T47D (cell line): Measurements from ENCODE around the gene ANKRD42.

Experiments used
- DNase-seq, 2 experiments: peaks; one replicate each; pipeline versions ENCODE4 v3.0.0 to v3.0.0-alpha.2; 2011 to 2012; ENCODE audit warnings: low read depth in 1 of 2, low spot score in 1 of 2
- JUND ChIP-seq: IDR thresholded peaks from 2 replicates; pipeline ENCODE4 v1.6.1; 2012; ENCODE audit warnings: low read depth
- in situ Hi-C: cut with HindIII; loops from 2 replicates; pipeline ENCODE4 v1.10.0; 2016; ENCODE audit warnings: low sequenced_read_pairs, low pct_unique_long_range_greater_than_20kb

Gene ANKRD42

DNA sequence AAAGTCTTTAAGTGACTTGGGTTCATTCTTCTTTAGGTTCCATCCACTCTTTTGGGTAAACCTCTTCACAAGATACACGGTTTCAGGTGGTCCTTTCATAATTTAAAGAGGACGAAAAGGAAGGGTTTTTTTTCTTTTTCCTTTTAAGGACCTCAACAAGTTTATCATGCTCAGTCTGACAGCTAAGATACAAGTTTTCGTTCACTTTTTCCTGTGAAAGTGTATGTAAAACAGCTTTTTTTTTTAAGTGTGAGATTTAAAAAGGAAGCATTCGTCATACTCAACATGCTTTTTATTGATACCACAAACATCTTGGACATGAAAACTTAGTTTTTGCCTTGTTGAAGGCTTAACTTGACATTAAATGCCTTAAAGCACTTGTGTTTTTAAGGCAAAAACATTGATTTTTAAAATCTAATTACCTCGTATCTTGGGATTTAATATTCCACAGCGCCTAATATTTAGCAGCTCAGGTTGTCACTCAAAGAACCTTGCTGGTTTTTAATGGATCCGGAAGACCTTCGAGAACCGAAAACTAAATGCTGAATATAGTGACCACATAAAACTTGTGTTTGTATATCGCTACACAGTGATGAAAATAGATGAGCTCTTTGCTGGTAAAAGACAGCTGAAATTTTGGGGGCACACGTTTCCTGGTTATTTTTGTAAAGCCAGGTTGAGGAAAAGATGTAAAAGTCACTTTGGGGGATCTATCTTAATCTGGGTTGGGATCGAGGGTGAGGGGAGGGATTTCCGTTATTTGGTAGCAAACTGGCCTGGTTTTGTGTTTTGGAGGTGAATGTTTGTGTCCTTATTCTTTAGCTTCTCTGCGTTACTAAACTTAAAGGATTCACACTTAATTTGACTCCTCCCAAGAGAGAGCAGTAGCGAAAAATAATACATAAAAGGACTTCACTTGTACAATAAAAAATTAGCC is 34.3 kb upstream of the ANKRD42 start:
- no peak for TF ChIP-seq JUND
- in situ Hi-C loops: no loop called here
- no peak for DNase-seq

- 0 out of 2 replicates have a peak, but pooled peaks have one; percentile 38 for TF ChIP-seq JUND
- peak; percentile 28 to 95 for DNase-seq
- in situ Hi-C loops: no loop called here
Observed at GRCh38 chr11:83159902-83160865, 33.3 kb upstream of the ANKRD42 start.

GRCh38 chr11:83161610-83162199 is 31.8 kb upstream of the ANKRD42 start:
- no peak for DNase-seq
- in situ Hi-C loops: no loop called here
- TF ChIP-seq JUND: no peak

- no peak for DNase-seq
- in situ Hi-C loops: no loop called here
- TF ChIP-seq JUND: no peak
Observed at GRCh38 chr11:83162377-83162776, 31.1 kb upstream of the ANKRD42 start.

- TF ChIP-seq JUND: no peak
- DNase-seq: no peak
- in situ Hi-C loops: no loop called here
Observed at GRCh38 chr11:83166193-83166866, 27.2 kb upstream of the ANKRD42 start.

- in situ Hi-C loops: no loop called here
- no peak for TF ChIP-seq JUND
- no peak for DNase-seq
Observed at GRCh38 chr11:83168756-83169155, 24.8 kb upstream of the ANKRD42 start.

- in situ Hi-C loops: no loop called here
- no peak for TF ChIP-seq JUND
- DNase-seq: no peak
Observed at GRCh38 chr11:83170865-83171264, 22.6 kb upstream of the ANKRD42 start.

DNA sequence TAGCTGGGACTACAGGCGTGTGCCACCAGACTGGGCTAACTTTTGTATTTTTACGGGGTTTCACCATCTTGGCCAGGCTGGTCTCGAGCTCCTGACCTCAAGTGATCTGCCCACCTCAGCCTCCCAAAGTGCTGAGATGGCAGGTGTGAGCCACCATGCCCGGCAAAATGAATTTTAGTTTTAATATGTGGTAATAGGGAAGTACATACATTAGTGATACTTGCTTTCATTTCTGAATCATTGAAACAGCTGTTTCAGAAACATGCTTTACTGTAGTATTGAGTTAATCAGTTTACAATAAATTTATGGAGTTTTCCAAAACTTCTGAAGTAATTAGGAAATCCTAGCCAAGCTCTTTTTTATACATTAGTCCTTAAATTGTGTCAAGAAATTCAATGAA is 21.0 kb upstream of the ANKRD42 start:
- DNase-seq: no peak
- in situ Hi-C loops: no loop called here
- no peak for TF ChIP-seq JUND

DNA sequence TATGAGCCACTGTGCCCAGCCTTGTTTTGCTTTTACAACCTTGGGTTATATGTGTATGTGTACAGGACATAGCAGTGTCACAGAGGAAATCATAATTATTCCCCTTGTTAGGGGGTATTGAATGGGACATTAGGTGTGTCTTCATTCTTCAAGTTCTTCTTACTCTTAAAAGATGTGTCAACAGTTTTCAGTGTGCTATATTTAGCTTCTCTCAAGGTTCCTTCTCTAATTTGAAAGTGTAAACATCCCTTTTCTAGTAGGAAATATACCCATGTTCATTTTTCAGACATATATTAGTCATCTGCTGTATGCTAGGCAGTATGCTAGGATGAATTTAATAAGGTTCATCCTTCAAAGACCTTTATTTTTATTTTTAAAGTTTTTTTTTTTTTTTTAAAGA is 19.5 kb upstream of the ANKRD42 start:
- in situ Hi-C loops: no loop called here
- TF ChIP-seq JUND: no peak
- DNase-seq: no peak

DNA sequence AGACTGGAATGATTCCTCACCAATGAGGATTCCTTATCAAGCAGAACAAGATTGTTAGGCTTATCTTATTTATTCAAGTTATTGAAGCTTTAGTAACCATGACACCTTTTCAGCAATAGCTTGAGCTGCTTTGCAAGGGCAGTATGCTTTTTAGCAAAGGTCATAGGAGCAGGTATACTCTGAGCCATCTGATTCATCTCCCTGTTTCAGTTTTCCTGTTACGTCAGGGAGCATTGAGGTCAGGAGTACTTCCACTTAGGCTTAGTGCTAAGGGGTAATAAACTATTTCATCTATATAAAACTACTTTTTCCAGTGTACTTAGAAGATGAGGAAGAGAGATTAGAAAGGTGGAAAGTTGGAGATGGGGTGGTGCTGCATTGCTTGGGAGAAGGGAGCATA is 17.7 kb upstream of the ANKRD42 start:
- DNase-seq: no peak
- no peak for TF ChIP-seq JUND
- in situ Hi-C loops: no loop called here

- no peak for TF ChIP-seq JUND
- DNase-seq: peak in 1 of 2 experiments; percentile 57
- in situ Hi-C loops: no loop called here
Observed at GRCh38 chr11:83181815-83182214, 11.7 kb upstream of the ANKRD42 start.

DNA sequence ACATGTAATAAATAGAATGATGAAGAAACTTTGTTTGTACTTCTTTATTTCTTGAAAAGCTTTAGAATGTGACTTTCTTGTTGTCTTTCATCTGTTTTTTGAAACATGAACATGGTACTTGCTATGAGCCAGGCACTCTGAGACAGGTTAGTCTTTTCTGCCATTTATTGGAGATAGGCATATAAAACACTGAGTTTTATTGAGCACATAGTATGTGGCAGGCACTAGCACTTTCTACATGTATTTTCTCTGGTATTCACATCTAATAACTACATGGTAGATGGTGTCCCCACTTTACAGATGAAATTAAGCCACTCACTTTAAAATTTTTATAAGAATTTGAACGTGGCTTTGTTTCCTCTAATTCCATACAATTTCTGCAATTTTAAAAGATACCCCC is 7.7 kb upstream of the ANKRD42 start:
- no peak for DNase-seq
- TF ChIP-seq JUND: 0 out of 2 replicates have a peak, but pooled peaks have one; percentile 6
- in situ Hi-C loops: no loop called here
